ENCODE data around the gene ARHGAP24.
"Not testable (repeated sequence)": the region's sequence is repeated elsewhere in the genome, so short reads cannot be mapped to it uniquely, and the experiment has no call there.

ARHGAP24 gene

DNA sequence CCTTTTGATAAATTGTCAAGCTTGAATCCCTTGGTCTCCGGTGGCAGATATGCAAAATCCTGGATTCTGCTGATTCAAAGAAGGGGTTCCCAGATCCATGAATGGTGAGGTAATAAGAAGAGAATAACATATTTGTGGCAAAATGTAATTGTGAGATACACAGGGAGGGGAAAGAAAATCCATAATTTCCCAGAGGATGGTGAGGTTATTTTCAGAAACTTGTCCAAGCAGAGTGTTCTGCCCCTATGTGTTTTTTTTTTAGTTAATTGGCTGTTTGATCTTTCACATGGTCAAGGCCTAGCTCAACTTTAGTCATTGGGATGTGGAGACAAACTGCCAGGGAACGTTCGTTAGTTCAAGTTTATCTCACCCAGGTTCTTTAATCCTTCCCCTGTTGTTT, 476.1 kb downstream of the ARHGAP24 start:
- no peak for DNase-seq (ENCODE audit: low read depth in 1 of 2, low spot score in 1 of 2)

DNA sequence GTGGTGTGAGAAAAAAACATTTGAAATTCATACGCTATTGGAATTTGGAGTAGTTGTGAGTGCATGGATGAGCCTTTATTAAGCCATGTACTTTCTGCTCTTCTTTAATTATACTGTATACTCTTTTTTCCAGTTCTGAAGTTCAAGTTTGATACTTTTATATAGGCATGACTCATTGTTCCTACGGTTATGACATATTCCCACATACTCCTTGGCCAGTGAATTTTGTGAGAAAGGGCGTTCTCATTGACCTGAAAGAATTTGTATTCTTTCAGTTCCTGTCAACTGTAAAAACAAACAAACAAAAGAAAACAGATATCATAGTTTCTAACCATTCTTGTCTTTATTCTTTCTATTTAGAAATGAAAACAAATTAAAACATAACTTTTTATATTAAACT, 477.6 kb downstream of the ARHGAP24 start:
- no peak for DNase-seq (ENCODE audit: low read depth in 1 of 2, low spot score in 1 of 2)

DNA sequence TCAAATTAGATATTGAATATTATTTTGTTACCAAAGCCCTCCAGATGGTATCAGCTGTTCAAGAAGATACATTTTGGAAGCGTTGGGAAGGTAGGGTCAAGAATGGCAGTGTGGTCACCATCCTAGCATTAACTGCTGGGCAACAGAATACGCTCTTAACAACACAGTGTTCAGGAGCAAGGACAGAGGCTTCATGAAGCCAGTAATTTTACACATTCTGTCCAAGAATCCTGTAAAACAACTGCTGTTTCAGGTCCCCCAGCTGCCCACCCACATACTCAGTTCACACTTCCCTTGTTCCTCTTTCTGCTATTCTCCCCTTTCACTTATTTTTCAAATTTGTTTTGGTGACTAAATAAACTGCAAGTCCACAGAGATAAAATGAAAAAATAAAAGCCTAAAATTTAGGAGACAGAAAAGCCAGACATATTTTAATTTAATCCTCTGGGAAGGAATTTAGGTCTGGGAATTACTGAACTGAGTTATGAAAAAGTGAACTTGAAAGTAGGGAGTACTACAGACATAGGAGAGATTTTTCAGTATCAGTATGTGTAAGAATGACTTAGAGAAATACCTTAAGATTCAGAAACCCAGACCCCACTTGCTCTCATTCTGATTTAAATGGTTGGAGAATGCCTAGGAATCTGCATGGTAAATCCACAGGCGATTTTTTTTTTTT, 478.2 kb downstream of the ARHGAP24 start:
- no peak for DNase-seq (ENCODE audit: low read depth in 1 of 2, low spot score in 1 of 2)

DNA sequence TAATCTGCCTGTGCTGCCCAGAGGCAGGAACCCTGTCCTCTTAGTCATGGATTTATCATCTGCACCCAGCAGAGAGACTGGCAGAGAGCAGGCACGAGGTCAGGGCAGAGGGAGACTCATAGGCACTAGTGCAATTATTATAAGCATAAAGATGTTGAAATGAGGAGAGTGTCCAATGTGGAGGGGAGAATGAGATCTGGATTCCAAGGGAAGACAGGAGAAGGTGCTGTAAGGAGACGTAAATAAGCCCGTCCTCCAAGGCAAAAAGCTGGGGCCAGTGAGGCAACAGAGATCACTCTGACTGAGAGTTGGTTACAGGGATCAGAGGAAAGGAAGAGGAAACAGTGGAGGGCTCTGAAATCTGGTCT, 478.7 kb downstream of the ARHGAP24 start:
- DNase-seq (ENCODE audit: low read depth in 1 of 2, low spot score in 1 of 2): no peak

DNA sequence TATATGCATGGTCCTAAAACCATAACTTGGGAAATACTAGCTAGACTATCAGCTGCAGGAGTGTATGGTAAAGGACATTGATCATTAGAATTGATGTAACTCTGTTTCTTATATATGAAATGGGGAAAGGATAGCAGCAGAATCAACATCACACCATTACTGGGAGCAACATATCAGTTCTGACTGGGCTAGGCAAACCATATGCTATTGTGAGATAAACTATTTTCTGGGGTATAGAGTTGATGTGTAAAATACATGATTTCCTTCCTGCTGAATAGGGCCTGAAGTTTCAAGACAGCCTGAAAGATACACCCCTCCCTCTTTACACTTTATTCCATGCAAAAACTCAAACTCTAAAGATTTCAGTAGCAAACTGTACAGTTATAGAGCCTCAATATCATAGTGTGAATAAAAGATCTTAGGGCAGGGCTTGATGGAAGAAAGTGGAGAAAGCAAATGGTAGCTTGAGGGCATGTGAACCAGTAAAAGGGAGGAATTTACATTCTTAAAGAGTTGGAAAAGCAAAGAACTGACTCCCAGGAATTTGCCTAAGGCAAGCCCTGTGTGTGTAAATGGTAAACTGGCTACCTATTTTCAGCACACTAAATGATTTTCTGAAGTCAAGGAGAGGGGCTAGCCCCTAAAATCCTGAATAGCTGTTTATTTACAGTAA, 480.8 kb downstream of the ARHGAP24 start:
- no peak for DNase-seq (ENCODE audit: low read depth in 1 of 2, low spot score in 1 of 2)

DNA sequence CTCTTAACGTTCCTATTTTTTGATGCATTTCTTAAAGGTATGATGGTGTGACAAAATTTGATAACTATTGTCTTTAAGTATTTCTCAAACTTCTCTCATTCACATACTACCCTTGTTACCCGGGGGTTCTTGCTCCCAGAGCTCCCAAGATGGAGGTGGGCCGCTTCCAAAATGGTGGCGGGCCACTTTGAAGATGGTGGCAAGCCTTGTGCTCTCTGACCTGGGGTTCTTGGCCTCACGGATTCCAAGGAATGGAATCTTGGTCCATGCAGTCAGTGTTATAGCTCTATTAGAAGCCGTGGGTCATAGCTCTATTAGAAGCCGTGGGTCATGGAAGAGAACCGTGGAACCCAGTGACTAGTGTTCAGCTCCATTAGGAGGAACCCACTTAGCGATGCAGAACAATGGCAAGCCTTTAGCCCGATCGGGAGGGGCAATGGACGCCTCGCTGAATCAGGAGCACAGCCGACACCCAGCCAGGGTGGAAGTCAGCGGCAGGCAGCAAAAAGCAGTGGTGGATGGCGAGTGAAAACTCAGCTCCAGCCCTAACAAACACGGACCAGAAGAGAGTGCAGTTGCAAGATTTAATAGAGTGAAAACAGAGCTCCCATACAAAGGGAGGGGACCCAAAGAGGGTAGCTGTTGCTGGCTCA, 481.5 kb downstream of the ARHGAP24 start:
- no peak for DNase-seq (ENCODE audit: low read depth in 1 of 2, low spot score in 1 of 2)

DNA sequence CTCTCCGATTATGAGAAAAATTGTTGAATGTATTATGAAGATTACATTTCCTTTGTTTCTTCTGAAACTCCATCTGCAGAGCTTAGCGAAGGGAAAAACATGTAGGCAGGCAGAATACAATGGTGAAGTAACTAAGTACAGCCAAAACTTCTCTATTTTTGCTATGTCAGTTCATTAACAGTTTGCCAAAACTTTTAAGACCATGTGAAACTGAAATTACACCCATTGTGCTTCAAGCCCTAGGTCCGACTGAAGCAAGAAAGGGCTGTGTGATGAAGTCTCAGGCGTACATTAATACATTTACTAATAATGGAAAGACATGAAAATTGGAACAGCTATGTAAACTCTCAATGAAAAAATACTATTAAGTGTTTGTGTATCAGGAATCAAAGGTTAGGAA, 486.9 kb downstream of the ARHGAP24 start:
- no peak for DNase-seq (ENCODE audit: low read depth in 1 of 2, low spot score in 1 of 2)

DNA sequence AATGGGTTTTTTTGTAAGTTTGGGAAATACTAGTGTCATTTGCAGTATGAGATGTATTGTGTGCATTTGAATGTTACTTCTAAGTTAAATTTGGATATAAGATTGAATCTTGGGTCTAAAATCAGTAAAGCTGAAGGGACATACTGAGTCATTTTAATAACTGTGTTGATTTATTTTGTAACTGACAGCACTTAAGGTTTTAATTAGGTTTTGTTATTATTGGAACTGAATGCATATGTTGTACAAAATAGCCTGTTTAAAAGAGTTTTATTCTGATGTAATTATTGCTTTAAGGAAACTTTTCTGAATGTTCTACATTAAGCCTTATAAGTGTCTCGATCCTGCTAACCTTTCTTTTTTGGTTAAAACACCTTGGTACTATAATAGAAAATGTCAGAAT, 488.3 kb downstream of the ARHGAP24 start:
- no peak for DNase-seq (ENCODE audit: low read depth in 1 of 2, low spot score in 1 of 2)

DNA sequence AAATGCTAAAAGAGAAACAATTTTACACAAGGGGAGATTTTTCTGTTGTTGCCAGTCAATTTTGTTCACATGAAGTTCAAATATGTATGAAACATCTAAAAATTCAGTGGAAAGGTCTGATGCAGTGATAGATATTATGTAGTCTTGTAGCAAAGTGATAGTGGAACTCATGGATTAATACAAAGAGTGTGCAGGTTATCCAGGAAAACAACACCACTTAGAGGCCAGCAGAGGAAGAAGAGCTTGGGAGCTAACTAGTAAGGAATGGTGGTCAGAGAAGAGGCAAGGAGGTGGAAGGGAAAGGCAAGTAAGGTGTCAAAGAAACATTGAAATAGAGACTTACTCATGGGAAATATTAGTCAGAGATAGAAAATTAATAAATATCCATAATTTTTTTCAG, 489.3 kb downstream of the ARHGAP24 start:
- DNase-seq (ENCODE audit: low read depth in 1 of 2, low spot score in 1 of 2): no peak

DNA sequence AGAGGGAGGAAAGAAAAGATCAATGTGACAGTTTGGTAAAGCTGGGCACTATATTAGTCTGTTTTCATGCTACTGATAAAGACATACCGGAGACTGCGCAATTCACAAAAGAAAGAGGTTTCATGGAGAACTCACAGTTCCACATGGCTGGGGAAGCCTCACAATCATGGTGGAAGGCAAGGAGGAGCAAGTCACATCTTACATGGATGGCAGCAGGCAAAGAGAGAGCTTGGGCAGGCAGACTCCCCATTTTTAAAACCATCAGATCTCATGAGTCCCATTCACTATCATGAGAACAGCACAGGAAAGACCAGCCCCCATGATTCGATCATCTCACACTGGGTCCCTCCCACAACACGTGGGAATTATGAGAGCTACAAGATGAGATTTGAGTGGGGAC, 490.1 kb downstream of the ARHGAP24 start:
- DNase-seq (ENCODE audit: low read depth in 1 of 2, low spot score in 1 of 2): not testable (repeated sequence)

DNA sequence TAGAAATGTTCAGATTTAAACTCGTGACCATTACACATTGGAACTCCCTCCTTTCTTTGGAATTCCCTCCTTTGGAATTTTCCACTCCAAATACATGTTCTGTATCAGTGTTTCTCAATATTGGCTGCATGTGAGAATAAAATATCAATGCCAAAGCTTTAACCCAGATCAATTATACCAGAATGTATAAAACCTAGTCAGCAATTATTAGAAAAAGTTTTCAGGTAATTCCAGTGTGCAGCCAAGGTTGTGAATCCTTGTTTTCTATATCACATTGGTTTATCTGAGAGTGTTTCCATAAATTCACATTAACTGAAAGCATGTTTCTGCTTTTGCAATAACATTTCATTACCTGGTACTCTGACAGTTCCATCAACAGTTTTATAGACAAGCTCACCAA, 490.6 kb downstream of the ARHGAP24 start:
- DNase-seq (ENCODE audit: low read depth in 1 of 2, low spot score in 1 of 2): no peak

DNA sequence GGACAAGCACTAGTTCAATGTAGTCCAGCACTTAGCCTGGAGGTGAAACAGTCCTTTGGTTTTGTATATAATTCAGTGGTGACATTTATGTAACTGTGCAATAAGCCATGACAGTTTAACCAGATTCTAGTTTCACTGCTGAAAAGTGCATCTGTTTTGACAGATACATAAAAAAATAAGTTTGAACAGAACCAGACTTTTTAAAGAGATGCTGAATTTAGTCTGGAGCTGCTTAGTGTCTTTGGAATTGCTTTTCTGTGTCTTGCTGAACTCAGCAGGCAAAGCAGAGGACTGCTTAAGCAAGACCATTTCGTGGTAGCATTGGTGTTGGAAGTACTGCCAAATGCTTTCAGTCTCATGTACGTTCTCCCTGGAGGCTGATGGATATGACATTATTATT, 491.4 kb downstream of the ARHGAP24 start:
- DNase-seq (ENCODE audit: low read depth in 1 of 2, low spot score in 1 of 2): no peak

DNA sequence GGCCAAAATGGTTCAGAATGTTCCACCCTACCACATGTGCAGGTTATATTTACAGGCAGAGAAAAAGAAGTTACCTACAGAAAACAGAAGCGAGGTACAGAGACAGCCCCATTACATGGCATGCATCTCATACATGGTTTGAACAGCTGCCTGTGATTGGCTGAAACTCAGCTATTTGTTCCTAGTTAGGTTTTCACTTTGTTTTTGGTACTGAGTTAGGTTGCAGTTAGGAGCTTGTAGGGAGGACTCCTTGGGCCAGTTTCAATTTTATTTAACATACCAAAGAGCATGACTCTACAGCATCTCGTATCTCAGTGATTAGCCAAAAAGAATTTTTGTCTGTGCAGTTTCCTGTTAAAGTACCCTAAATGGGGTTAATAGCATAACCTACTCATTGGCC, 492.9 kb downstream of the ARHGAP24 start:
- no peak for DNase-seq (ENCODE audit: low read depth in 1 of 2, low spot score in 1 of 2)

DNA sequence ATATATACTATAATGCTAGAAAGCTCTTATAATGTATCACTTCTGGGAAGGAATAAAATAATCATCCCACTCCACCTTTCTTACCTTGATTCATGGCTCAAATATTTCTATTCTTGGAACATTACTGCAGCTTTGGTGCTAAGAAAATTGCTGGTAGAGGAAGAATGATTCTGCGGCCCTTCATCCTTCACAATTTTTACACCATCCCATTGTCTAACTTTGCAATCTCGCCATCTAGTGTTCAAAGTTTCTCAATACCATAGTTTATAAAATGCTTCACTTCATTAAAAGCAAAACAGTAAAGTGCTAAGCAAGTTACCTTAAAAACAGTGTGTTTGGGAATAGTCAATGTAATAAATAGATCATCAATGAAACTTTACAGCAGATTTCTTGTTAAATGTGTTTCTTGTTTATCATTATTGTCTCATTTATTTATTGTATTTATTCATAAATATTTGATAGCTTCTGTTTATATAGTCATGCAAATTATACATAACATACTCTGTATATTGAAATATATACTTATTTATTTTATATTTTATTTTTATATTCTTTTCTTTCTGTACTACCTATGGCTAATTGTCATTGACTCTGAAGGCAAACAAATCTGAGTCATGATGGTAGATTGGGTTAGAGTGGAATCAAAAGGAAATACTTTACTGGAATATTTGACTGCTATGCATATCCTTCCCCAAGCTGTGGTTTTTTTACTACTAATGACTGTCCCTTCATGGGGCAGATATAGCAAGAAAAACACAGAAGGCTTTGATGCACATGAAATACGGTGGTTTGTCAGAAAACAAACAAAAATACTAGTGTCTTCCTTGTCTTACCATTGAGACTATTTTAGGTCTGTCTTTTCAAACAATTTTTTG, 494.2 kb downstream of the ARHGAP24 start:
- no peak for DNase-seq (ENCODE audit: low read depth in 1 of 2, low spot score in 1 of 2)

DNA sequence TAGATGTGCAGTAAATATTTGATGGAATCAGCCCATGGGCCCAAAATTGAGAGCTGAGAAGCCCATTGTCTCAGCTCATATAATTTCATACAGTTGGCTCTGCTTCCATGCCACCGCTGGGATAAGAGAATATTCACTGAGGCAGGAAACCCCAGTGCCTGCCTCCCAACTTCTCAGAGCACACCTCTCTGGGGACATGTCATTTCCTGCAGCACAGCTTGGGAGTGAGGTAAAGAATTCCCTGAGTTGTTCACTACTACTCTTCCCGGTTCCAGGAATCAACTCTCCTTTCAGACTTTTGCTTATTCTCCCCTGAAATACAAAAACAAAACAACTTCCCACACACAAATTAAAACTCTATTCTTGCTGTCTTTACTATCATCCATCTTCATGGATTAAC, 495.6 kb downstream of the ARHGAP24 start:
- DNase-seq (ENCODE audit: low read depth in 1 of 2, low spot score in 1 of 2): no peak

DNA sequence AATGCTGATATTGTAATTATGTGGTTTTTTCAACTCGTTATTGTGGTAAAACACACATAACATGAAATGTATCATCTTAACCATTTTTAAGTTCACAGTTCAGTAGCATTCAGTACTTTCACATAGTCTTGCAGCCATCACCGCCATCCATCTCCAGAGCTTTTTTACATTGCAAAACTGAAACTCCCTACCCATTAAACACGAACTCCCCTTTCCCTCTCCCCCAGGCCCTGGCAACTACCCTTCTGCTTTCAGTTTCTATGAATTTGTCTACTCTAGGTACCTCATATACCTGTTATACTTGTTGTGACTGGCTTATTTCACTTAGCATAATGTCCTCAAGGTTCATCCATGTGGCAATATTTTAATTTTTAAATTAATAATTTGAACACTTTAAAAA, 504.3 kb downstream of the ARHGAP24 start:
- no peak for DNase-seq (ENCODE audit: low read depth in 1 of 2, low spot score in 1 of 2)

DNA sequence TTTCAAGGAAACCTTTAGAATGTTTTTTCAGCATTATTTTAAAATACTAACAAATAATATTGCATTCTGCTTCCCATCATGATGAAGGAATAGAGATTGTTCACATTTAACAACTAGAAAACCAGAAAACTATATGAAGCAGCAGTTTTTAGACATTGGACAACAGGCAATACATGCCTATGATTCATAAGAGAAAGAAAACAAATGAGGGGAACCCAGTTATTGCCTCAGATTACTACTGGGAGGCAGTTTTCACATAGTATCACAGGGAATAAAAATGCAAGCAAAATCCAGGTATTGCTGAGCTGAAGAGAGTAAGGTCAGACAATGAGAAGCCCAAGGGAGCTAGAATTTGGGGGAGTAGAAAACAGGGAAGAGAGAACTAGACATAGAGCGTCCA, 511.3 kb downstream of the ARHGAP24 start:
- DNase-seq (ENCODE audit: low read depth in 1 of 2, low spot score in 1 of 2): no peak

DNA sequence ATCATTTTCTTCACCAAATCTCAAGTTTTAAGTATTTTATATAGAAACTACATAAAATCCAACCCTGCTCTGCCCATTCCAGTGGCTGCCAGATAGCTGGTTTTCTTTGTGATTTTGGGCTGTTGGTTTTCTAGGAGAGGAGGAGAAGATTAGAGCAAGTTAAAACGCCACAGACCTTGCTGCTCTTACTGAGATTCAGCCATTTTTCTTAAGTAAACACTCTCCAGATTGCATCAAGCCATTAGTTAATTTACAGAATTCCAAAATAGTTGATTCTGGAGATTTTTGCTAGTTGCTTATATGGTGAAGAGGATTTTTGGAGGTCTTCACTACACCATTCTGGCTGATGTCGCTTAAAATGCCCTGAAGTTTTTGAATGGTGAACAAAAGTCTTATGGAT, 518.7 kb downstream of the ARHGAP24 start:
- no peak for DNase-seq (ENCODE audit: low read depth in 1 of 2, low spot score in 1 of 2)

DNA sequence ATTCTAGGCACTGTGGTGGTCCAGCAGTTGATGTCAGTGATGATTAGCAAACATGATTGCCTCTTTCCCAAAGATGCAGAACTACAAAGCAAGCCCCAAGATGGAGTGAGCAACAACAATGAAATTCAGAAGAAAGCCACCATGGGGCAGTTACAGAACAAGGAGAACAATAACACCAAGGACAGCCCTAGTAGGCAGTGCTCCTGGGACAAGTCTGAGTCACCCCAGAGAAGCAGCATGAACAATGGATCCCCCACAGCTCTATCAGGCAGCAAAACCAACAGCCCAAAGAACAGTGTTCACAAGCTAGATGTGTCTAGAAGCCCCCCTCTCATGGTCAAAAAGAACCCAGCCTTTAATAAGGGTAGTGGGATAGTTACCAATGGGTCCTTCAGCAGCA, 519.6 kb downstream of the ARHGAP24 start:
- DNase-seq (ENCODE audit: low read depth in 1 of 2, low spot score in 1 of 2): no peak

DNA sequence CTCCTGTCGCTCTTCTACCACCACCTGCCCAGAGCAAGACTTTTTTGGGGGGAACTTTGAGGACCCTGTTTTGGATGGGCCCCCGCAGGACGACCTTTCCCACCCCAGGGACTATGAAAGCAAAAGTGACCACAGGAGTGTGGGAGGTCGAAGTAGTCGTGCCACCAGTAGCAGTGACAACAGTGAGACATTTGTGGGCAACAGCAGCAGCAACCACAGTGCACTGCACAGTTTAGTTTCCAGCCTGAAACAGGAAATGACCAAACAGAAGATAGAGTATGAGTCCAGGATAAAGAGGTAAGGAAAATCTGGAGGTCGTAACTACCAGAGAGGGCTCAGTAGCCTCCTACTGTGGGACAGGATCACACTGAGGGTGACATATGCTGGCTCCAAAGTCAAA, 520.4 kb downstream of the ARHGAP24 start:
- no peak for DNase-seq (ENCODE audit: low read depth in 1 of 2, low spot score in 1 of 2)

DNA sequence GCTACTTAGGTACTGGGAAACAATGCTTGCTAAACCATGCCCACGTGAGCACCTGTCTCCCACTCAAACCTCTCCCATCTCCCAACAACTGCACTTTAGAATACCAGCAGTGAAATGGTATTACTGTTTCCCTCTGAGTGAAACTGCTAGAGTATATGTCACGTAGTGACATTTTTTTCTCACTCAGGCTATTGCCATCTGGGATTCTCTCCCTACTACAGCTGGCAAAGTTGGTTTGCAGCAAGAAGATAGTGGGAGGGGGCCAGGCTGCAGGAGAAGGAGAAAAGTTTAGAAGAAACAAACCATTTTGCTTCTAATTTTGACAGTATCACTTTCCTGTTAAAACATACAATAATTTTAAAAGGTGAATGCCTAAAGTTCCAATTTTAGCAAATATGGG, 526.6 kb downstream of the ARHGAP24 start:
- no peak for DNase-seq (ENCODE audit: low read depth in 1 of 2, low spot score in 1 of 2)

DNA sequence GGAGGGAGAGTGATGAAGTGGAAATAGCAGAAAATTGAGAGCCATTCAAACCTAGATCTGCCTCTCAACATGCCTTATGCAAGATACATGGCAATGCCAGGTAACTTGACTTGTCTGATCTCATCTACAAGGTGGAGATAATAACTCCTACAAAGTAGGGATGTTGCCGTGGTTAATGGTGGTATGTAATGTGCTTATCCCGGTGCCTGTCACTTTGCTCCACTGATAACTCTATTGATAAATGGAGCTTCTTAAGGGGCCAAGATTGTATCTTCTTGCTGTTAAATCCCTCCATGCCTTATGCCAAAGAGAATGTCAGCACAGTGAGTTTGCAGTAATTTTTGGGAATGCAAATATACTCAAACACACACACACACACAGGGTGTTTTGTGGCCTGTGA, 529.1 kb downstream of the ARHGAP24 start:
- no peak for DNase-seq (ENCODE audit: low read depth in 1 of 2, low spot score in 1 of 2)

All from activated T-helper 1 cell treated with anti-CD3 and anti-CD28 coated beads, Interleukin-2, amount 50 U/mL, for 16 hours (primary cell).